Hematopoietic multipotent progenitor cell treated with erythropoietin and hydrocortisone succinate and interleukin-3 and kit ligand, for 15 days (in vitro differentiated cells): ENCODE data around the gene RAB20.
"Not testable (repeated sequence)": the region's sequence is repeated elsewhere in the genome, so short reads cannot be mapped to it uniquely, and the experiment has no call there.

Experiments used
- DNase-seq: peaks from one replicate; pipeline ENCODE4 v3.0.0-alpha.2; 2015; ENCODE audit warnings: low spot score

The RAB20 gene

DNA sequence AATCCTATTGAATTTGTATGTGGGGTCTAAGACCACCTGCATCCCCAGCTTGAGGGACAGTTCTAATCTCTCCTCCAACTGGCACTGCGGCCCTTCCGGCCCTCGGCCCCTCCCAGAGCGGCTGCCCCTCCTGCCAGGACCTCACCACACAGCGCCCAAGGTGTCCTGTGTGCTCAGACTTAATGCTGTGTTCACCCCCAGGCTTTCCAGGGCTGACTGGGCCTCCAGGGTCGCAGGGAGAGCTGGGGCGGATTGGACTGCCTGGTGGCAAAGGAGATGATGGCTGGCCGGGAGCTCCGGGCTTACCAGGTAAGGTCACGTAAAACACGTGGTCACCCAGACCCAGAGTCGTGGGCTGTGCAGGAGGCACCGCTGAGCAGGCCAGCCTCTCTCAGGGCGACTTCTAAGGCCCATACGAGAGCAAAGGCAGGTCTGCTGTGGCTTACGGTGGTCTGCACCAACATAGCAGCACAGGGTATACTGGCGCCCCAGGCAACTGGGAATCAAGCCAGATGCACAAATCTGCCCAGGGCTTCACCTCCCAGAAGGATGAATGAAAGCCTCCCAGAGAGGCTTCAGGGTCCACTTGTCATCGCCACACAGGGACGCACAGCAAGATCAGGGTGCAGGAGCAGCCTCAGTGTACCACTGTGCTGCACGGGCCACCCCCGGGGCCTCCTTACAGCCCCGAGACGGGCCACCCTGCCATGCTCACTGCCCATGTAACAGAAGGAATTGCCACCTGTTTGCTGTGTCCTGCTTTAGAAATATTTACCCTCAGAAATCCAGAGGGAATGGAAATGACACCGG lies 69.4 kb downstream of the RAB20 start:
- no peak for DNase-seq

GRCh38 chr13:110490009-110490770 lies 71.3 kb downstream of the RAB20 start:
- DNase-seq = no peak

- not testable (repeated sequence) for DNase-seq
Observed at GRCh38 chr13:110486880-110487279, 74.6 kb downstream of the RAB20 start.

GRCh38 chr13:110486061-110486715 lies 75.3 kb downstream of the RAB20 start:
- no peak for DNase-seq

GRCh38 chr13:110485604-110486003 lies 75.9 kb downstream of the RAB20 start:
- no peak for DNase-seq

DNA sequence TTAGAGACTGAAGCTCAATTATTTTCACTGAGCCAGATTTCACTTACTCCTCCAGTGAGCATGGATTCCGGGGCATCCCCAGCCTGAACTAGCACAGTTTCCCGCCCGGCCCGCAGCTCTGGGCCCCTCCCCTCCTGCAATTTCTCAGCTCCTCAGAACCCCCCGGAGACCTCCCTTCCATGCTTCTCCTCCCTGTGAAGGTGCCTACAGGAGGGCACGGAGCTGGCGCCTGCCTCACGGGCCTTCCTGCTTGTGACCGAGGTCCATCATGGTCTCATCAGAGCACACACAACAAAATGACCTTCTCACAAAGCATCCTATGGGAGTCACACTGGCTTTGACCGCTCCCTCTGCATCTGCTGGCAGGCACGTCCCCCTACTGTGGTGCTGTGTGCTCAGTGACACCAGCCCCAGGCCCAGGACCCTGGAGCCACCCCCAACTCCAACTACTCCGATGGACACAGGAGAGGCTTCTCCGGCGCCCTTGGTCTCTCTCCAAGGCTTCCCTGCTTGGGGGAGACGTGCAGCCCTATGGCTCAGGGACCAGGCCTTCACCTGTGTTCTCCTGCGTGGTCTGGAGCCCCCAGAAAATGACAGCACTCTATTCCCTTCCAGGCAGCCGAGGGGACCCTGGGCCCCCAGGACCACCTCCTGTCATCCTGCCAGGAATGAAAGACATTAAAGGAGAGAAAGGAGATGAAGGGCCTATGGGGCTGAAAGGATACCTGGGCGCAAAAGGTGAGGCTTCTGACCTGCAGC lies 77.1 kb downstream of the RAB20 start:
- DNase-seq = no peak

DNA sequence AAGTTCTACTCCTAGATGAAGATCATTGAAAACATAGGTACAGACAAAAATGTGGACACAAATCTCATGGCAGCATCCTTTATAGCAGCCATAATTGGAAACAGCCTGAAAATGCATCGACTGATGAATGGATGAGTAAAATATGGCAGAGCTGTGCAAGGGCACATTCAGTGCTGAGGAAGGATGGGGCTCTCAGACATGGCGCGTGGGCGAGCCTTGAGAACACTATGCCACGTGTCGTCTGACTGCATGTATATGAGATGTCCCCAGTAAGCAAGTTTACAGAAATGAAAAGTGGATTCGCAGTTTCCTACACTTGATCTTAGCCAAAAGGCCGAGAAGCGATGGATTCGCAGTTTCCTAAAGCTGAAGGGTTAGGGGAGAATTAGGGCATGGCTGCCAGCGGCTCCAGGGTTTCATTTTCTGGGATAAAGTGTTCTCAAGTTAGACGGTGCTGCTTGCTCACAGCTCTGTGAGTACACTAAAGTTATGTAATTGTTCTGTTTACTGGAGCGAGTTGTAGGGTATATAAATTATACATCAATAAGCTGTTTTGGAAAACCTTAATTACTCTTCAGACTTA lies 78.0 kb downstream of the RAB20 start:
- DNase-seq = no peak

DNA sequence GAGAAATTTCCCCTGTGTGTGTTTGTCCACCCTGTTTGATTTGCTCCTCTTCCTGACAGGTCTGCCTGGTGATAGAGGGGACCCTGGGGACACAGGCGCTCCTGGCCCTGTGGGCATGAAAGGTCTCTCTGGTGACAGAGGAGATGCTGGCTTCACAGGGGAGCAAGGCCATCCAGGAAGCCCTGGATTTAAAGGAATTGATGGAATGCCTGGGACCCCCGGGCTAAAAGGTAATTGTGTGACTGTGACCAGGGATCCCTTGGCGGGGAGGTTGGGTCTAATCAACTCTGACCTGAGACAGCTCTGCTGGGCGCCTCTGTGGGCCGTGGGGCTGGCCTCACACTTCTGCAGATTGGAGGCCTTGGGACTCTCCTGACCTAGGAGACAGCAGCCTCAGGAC lies 81.4 kb downstream of the RAB20 start:
- no peak for DNase-seq

GRCh38 chr13:110479648-110480047 lies 81.9 kb downstream of the RAB20 start:
- no peak for DNase-seq

DNA sequence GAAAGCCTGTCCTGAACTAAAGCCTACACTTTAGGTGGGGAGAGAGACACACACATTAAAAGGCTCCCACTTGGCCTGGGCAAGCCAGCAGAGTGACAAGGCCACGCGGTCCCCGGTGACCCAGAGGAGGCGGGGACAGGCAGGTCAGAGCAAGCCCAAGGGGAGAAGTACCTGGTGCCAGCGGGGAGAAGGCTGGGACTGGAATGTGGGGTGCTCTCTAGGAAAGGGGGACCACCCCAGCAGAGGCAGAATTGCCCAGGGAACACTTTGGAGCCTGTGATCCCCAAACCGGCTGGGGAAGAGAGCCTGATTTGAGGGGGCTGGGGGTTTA lies 82.3 kb downstream of the RAB20 start:
- DNase-seq = no peak

- no peak for DNase-seq
Observed at GRCh38 chr13:110478405-110479214, 82.9 kb downstream of the RAB20 start.

- DNase-seq = no peak
Observed at GRCh38 chr13:110477706-110478245, 83.7 kb downstream of the RAB20 start.

- no peak for DNase-seq
Observed at GRCh38 chr13:110476220-110476617, 85.3 kb downstream of the RAB20 start.

DNA sequence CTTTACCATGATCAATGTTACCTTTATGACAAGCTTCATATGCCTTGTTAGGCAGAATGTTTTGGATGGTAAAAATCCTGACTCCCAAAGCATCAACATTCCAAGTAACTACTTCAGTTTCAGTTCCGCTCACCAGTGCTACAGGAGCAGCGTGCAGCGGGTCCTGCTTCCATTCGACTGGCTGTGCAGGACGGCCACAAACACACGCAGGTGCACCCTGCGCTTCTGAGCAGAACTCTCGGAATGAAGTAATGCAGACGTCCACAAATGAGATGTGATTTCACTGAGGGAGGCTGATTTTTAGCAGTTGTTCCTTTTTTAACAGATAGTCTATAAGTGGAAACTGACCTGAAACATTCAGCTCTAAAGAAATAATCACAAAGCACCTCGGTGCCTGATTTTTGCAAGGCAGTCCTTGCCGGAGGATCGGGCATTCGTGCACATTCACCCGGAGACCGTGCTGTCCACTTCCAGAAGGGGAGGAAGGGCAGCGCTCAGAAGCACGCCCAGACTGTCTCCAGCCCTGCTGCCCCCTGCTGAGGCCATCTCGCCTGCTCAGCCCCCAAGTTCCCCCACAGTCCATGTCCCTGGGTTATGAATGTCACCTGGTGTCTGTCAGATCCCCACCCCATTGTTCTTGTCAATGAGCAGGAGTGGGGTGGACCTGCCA lies 85.8 kb downstream of the RAB20 start:
- no peak for DNase-seq

DNA sequence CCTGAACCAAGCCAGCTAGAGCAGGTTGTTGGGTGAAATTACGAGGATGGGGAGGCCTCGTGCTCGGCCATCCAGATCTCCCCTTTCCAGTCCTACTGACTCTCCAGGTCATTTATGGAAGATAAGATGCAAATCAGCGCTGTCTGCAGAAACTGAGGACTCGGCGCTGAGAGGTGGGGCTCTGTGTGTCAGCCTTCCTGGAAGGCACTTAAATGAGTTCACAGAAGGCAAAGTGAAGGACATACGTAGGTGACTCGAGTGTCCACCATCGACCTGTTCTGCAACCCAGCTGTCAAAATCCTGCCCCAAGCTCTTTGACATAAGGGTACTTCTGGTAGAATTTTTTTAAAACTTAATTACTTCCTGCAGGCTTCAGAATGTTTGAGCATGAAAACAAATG lies 86.4 kb downstream of the RAB20 start:
- DNase-seq = no peak

DNA sequence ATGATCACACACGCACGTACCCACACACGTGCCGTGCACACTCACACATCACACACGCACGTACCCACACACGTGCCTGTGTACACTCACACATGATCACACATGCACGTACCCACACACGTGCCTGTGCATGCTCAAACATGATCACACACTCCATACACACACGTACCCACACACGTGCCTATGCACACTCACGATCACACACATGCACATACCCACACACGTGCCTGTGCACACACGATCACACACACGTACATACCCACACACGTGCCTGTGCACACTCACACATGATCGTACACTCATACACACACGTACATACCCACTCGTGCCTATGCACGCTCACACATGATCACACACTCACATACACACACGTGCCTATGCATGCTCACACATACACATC lies 86.8 kb downstream of the RAB20 start:
- DNase-seq = no peak
